ENCODE data around the gene BCL11A. TPM values are rescaled to one million over a fixed set of nuclear protein-coding genes. Genes with fewer than 3 reads are reported as not detected.

BCL11A gene
- total RNA-seq, 1 donor from 2014 or later, result 4.4 TPM

DNA sequence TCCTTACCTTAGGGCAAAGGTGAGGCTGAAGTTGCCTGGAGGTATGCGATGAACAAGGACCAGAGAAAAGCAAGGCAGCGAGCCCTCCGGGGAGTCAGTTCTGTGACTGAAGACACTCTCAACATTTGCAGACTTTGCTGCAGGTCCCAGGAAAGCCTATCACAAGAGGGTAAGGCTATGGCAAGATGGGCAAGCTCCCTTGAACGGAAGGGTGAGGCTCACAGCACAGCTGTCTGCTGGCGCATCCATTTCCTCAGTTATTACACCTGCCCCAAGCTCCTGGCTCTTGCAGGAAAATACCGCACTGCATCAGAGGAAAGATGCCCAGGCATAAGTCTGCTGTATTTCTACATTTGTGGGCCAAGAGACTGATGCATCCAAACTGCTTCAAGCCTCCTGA lies 141.4 kb downstream of the BCL11A start:
- TF ChIP-seq, protein P1, sequence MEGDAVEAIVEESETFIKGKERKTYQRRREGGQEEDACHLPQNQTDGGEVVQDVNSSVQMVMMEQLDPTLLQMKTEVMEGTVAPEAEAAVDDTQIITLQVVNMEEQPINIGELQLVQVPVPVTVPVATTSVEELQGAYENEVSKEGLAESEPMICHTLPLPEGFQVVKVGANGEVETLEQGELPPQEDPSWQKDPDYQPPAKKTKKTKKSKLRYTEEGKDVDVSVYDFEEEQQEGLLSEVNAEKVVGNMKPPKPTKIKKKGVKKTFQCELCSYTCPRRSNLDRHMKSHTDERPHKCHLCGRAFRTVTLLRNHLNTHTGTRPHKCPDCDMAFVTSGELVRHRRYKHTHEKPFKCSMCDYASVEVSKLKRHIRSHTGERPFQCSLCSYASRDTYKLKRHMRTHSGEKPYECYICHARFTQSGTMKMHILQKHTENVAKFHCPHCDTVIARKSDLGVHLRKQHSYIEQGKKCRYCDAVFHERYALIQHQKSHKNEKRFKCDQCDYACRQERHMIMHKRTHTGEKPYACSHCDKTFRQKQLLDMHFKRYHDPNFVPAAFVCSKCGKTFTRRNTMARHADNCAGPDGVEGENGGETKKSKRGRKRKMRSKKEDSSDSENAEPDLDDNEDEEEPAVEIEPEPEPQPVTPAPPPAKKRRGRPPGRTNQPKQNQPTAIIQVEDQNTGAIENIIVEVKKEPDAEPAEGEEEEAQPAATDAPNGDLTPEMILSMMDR (conservative IDR thresholded peaks at IDR 0.05; ENCODE audit: low read depth, low read length), result no peak
- DNase-seq (ENCODE audit: low read depth), result no peak
- H3K4me3 ChIP-seq (ENCODE audit: low read depth, low read length), result no peak overlapping the region

DNA sequence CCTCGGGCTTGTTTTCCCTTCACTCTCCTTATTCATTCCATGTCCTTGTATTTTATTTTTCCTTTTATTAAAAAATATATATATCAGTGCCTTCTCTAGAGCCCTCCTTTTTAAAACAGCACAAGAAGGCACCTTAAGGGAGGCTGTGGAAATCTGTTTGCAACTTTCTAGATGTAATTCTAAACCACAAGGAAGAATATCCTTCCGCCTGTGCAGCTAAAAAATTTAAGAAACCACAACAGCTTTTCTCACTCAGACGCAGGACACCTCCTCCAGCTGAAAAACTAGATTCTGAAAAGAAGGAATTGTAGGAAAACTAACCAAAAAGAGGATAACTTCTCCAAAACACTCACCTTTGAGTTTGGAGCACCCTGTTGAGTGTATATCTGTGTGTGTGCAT lies 142.2 kb downstream of the BCL11A start:
- TF ChIP-seq, protein P1 (conservative IDR thresholded peaks at IDR 0.05; ENCODE audit: low read depth, low read length), result no peak
- no peak overlapping the region for H3K4me3 ChIP-seq (ENCODE audit: low read depth, low read length)
- DNase-seq (ENCODE audit: low read depth), result no peak

DNA sequence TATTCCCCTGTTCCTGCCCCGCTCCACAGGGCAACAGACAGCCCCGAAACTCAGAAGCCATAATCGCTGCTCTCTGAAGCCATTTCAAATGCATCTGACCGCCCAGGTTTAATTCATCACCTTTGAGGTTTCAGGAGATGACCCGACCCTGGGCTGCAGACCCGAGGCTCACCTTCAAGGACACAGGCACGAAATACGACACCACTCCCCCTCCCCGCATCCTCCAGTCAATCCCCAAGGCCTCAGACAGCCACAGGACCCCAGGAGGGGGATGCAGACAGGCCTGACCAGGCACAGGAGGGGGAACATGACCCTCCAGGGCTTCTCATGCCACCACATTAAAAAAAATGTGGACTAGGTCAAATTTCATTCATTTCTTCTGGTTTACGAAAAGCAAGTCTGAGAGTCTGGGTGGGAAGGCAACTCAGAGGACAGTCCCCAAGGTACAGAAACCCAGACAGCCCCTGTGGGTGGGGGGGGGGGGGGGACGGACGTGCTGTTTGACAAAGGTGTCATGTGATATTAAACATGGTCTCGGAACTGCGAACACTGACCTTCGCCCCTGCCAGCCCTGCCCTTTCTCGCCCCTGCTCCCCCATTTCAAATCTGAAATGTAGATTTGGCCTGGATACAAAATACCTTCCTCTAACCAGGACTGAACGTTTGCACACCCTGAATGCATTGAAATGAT lies 142.9 kb downstream of the BCL11A start:
- H3K4me3 ChIP-seq (ENCODE audit: low read depth, low read length), result no peak overlapping the region
- no peak for DNase-seq (ENCODE audit: low read depth)
- TF ChIP-seq, protein P1 (conservative IDR thresholded peaks at IDR 0.05; ENCODE audit: low read depth, low read length), result no peak

DNA sequence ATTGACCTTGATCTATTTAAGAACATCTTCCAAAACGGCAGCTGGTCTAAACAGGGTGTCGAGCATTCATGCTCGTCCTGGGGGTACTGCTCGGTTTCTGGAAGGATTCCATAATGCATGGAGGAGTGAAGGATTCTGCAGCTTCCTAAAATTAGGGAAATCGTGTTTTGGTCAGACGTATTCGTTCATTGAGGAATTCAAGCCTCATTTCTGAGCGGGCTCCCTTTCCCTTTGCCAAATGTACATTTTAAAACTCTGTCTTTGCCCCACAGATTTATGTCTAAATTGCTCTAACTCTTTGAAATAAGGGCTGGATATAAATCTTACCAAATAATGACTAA lies 144.0 kb downstream of the BCL11A start:
- no peak for DNase-seq (ENCODE audit: low read depth)
- H3K4me3 ChIP-seq (ENCODE audit: low read depth, low read length), result no peak overlapping the region
- TF ChIP-seq, protein P1 (conservative IDR thresholded peaks at IDR 0.05; ENCODE audit: low read depth, low read length), result no peak

DNA sequence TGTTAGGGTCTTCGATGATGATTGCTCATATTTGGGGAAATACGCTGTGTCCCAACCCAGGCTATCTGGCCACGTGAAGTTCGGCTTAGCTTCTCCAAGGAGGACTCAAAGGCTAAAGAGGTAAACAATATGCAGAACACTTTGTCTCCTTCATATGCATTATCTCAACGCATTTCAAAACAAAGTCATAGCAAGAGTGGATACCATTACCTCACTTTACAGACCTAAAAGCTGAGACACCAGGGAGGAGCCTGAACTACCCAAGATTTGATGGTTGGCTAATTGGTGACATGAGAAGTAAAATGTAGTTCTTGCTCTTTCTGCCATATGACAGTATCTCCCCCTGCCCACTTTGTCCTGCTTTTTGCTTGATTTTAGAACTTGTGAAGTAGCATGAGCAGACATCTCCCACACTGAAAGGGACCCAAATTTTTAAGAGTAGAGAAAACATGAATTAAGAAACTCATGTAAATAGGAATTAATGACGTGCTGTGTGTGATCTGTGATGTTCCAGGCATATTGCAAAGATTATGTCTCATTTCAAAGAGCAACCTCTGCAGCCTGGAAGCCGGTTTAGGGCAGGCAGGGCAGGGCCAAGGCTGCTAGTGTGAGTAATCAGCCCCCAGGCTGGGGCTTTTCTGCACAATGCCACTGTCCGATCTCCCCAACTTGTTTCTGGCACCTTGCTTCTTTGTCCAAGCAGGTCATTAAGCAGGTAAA lies 144.5 kb downstream of the BCL11A start:
- no peak overlapping the region for H3K4me3 ChIP-seq (ENCODE audit: low read depth, low read length)
- TF ChIP-seq, protein P1 (conservative IDR thresholded peaks at IDR 0.05; ENCODE audit: low read depth, low read length), result no peak
- no peak for DNase-seq (ENCODE audit: low read depth)

DNA sequence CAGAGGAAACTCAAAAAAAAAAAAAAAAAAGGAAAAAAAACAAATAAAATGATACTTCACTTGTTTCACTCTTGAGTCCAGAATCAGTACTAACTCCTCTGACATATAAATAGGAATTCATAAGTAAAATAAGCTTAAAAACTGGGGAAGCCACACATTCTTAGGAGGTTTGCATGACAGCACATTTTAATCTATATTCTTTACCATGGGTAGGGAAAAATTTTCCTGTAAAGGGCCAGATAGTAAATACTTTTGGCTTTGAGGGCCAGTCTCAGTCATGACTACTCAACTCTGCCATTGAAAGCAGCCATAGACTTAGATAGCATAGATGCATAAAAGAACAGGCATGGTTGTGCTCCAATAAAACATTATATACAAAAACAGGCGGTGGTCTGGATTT lies 145.2 kb downstream of the BCL11A start:
- TF ChIP-seq, protein P1 (conservative IDR thresholded peaks at IDR 0.05; ENCODE audit: low read depth, low read length), result no peak
- DNase-seq (ENCODE audit: low read depth), result no peak
- no peak overlapping the region for H3K4me3 ChIP-seq (ENCODE audit: low read depth, low read length)

DNA sequence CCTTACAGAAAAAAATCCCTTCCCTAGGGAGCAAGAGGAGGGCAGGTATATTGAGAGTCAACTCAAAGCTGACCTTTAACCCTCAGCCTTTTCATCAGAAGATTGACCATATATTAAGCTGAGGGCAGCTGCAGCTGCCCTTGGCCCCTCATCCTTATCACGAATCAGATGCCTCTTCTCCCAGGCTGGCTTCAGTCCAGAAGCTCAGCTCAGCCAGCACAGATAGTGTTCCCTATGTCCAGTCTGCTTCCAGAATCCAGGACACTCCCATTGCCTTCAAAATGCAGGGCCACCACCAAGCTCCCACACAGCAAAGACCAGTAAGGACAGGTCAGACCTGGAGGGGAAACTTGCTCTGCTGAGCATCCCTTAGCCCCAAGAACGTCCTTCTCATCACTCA lies 146.1 kb downstream of the BCL11A start:
- TF ChIP-seq, protein P1 (conservative IDR thresholded peaks at IDR 0.05; ENCODE audit: low read depth, low read length), result no peak
- H3K4me3 ChIP-seq (ENCODE audit: low read depth, low read length), result no peak overlapping the region
- DNase-seq (ENCODE audit: low read depth), result no peak

Data from epithelial cell of proximal tubule (primary cell).